ENCODE results near the gene TMEM89.

TMEM89 gene

GRCh38 chr3:48656061-48656840 is 34.7 kb upstream of the TMEM89 start:
- H3K4me2 ChIP-seq (ENCODE audit: low read depth, low read length, poor library complexity, severe bottlenecking) = peak overlapping the region; percentile 43
- H4K20me1 ChIP-seq (ENCODE audit: low read depth, low read length) = no peaks in the 10 kb centered on the region
- peak overlapping the region; percentile 80 for H2AFZ ChIP-seq (ENCODE audit: low read depth, low read length, severe bottlenecking)
- H3K9me2 ChIP-seq (replicated peaks; ENCODE audit: insufficient read depth, low read length) = no peaks in the 10 kb centered on the region
- no peak overlapping the region for H3K27ac ChIP-seq (ENCODE audit: low read depth, low read length)
- peak overlapping the region; percentile 54 for H3K4me3 ChIP-seq (ENCODE audit: insufficient read depth, low read length, poor library complexity, severe bottlenecking)
- H3K9me3 ChIP-seq (ENCODE audit: insufficient read depth, low read length) = no peaks in the 10 kb centered on the region
- no peaks in the 10 kb centered on the region for H3K36me3 ChIP-seq (ENCODE audit: low read length)
- no peaks in the 10 kb centered on the region for H3K27me3 ChIP-seq (ENCODE audit: low read length)
- H3K9ac ChIP-seq (ENCODE audit: low read length) = peak overlapping the region; percentile 57
- no peaks in the 10 kb centered on the region for H3K79me2 ChIP-seq (ENCODE audit: insufficient read depth, low read length)
- H3F3A ChIP-seq (ENCODE audit: insufficient read depth) = 0 out of 2 replicates have a peak, but pooled peaks cover 6% of the 10 kb centered on the region
- TF ChIP-seq CTCF (IDR thresholded peaks at IDR 0.05; ENCODE audit: insufficient read depth, low read length, poor library complexity, severe bottlenecking) = peak; percentile 50
- TF ChIP-seq EZH2phosphoT487 (conservative IDR thresholded peaks at IDR 0.05; ENCODE audit: low read length) = no peak

GRCh38 chr3:48655606-48656005 is 34.0 kb upstream of the TMEM89 start:
- 0 out of 2 replicates have a peak, but pooled peaks cover 6% of the 10 kb centered on the region for H3F3A ChIP-seq (ENCODE audit: insufficient read depth)
- no peaks in the 10 kb centered on the region for H3K79me2 ChIP-seq (ENCODE audit: insufficient read depth, low read length)
- H3K4me3 ChIP-seq (ENCODE audit: insufficient read depth, low read length, poor library complexity, severe bottlenecking) = peak overlapping the region; percentile 54
- peak overlapping the region; percentile 43 for H3K4me2 ChIP-seq (ENCODE audit: low read depth, low read length, poor library complexity, severe bottlenecking)
- H2AFZ ChIP-seq (ENCODE audit: low read depth, low read length, severe bottlenecking) = peak overlapping the region; percentile 80
- peak overlapping the region; percentile 57 for H3K9ac ChIP-seq (ENCODE audit: low read length)
- H3K27me3 ChIP-seq (ENCODE audit: low read length) = no peaks in the 10 kb centered on the region
- no peaks in the 10 kb centered on the region for H3K36me3 ChIP-seq (ENCODE audit: low read length)
- H3K9me3 ChIP-seq (ENCODE audit: insufficient read depth, low read length) = no peaks in the 10 kb centered on the region
- no peak for TF ChIP-seq EZH2phosphoT487 (conservative IDR thresholded peaks at IDR 0.05; ENCODE audit: low read length)
- TF ChIP-seq CTCF (IDR thresholded peaks at IDR 0.05; ENCODE audit: insufficient read depth, low read length, poor library complexity, severe bottlenecking) = no peak
- H3K9me2 ChIP-seq (replicated peaks; ENCODE audit: insufficient read depth, low read length) = no peaks in the 10 kb centered on the region
- H3K27ac ChIP-seq (ENCODE audit: low read depth, low read length) = no peak overlapping the region
- no peaks in the 10 kb centered on the region for H4K20me1 ChIP-seq (ENCODE audit: low read depth, low read length)

GRCh38 chr3:48655063-48655462 is 33.5 kb upstream of the TMEM89 start:
- Histone ChIP-seq H3K36me3 (ENCODE audit: low read length) (no peaks in the 10 kb centered on the region), H3K4me2 (ENCODE audit: low read depth, low read length, poor library complexity, severe bottlenecking) (no peak overlapping the region), H3K4me3 (ENCODE audit: insufficient read depth, low read length, poor library complexity, severe bottlenecking) (no peak overlapping the region), H3K9ac (ENCODE audit: low read length) (no peak overlapping the region), H2AFZ (ENCODE audit: low read depth, low read length, severe bottlenecking) (no peak overlapping the region), H3K27me3 (ENCODE audit: low read length) (no peaks in the 10 kb centered on the region), H3K79me2 (ENCODE audit: insufficient read depth, low read length) (no peaks in the 10 kb centered on the region), H3K27ac (ENCODE audit: low read depth, low read length) (no peak overlapping the region), H4K20me1 (ENCODE audit: low read depth, low read length) (no peaks in the 10 kb centered on the region), H3K9me3 (ENCODE audit: insufficient read depth, low read length) (no peaks in the 10 kb centered on the region), H3F3A (ENCODE audit: insufficient read depth) (0 out of 2 replicates have a peak, but pooled peaks cover 6% of the 10 kb centered on the region), H3K9me2 (replicated peaks; ENCODE audit: insufficient read depth, low read length) (no peaks in the 10 kb centered on the region)
- TF ChIP-seq CTCF (IDR thresholded peaks at IDR 0.05; ENCODE audit: insufficient read depth, low read length, poor library complexity, severe bottlenecking) (no peak), EZH2phosphoT487 (conservative IDR thresholded peaks at IDR 0.05; ENCODE audit: low read length) (no peak)
